HUDEP-2 (cell line): ENCODE measurements around the gene VWA3B.
"Not testable (repeated sequence)": the region's sequence is repeated elsewhere in the genome, so short reads cannot be mapped to it uniquely, and the experiment has no call there.

Source experiments
- DNase-seq, 76 experiments: peaks; one replicate each; lab custom pipeline; 2025; ENCODE audit not compliant: unreplicated experiment in 76 of 76; lab: John Stamatoyannopoulos, UW

Gene VWA3B

DNA sequence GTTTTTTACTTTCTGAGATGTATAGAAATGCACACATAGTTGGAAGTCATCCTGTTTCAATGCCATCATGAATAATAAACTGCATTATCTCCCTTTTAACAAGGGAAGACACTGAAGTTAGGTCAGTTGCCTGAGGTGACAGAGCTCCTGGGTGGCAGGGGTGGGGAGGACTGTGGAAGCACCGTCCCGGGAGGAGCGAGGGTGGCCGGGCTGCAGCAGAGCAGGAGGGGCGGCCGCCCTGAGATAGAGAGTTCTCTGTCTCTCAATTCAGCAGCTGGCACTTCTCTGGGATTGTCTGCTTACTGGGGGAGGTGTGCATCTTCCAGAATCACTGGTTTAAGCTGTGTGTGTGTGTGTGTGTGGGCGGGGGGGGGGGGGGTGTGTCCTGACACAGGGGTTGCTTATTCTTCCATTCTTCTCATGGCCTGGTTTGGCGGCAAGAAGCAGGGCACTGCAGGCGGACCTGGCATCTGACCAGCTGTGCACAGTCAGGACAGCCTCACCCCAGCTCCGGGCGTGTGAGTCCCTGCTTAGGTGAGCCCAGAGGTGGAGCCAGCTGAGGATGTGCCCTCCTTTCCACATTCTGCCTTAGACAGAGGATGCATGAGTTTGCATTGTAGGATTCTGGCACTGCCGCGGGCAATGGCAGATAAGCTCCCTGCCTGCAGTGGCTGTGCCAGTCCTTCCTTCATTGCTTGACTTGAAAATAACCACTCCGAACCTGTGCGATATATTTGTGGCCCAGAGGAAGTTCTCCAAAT, 40.4 kb downstream of the VWA3B start:
- DNase-seq = no peak

DNA sequence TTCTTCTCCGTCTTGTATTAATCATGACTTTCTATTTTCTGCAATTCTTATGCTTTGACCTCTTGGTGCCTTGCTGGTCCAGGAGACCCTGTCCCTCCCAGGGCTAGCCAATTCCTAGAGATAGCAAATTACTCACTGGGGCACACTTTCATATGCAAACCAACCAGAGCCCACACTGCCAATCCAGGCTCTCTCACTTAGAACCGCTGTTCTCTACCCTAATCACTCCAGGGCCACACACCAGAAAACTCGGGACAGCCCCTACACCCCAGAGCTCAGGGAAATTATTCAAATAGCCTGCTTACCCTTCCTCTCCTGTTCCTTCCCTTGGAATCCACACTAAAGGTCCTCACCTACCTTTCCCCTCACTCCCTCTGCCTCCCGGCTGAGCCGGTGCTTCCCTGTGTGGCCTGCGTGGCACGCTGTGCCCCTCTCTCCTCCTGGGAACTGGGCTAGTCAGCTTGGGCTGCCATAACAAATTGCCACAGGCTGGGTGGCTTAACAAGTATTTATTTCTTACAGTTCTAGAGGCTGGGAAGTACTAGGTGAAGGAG, 41.7 kb downstream of the VWA3B start:
- no peak for DNase-seq

DNA sequence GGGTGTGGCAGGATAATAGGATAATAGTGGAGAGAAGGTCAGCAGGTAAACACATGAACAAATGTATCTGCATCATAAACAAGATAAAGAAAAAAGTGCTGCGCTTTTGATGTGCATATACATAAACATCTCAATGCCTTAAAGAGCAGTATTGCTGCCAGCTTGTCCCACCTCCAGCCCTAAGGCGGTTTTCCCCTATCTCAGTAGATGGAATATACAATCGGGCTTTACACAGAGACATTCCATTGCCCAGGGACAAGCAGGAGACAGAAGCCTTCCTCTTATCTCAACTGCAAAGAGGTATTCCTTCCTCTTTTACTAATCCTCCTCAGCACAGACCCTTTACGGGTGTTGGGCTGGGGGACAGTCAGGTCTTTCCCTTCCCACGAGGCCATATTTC, 43.1 kb downstream of the VWA3B start:
- DNase-seq = not testable (repeated sequence)

DNA sequence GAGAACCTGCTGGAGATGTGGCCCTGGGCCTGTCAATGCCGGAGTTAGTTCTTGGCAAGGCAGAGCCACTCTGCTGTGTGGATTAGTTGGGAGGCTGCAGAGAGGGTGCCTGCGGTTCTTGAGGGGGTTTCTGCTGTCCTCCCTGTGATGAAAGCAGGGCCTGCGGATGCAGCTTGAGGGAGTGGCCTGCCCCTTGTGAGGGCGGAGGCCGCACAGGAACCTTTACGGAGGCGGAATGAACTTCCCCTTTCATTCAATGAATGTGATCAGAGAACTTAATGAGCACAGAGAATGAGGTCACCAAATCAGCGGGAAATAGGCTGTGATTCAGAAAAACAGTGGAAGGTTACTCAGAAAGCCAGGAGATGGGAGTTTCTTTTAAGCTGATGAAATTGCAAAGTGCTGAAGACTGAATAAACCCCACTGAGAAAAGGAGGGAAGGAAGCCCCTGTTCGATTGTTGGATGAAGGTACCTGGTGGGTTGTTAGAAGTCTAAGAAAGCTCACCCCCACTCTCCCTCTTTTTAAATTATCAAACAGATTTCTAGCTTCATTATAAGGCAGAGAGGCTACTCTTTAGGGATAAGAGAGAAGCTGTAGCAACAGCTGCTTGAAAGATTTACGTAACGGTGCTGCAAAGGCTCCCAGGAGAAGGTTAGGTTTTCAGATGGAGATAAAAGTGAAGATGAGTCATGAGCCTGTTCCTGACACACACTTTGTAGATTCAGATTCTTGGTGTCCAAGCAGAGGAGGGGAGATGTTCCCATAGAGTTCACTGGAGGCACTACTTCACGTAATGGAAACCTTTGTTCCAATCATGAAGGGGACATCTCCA, 47.4 kb downstream of the VWA3B start:
- no peak for DNase-seq

DNA sequence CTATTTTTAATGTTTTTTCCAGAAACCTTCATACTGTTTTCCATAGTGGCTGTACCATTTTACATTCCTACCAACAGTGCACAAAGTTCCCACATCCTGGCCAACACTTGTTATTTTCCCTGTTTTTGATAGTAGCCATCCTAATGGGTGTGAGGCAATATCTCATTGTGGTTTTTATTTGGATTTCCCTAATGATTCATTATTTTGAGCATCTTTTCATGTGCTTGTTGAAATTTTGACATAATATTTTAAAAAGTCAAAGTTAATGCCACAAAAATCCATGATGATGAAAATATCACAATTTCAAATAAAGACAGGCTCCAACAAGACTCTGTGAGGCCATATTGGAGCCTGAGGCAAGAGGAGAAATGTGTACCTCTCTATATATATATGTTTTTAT, 50.2 kb downstream of the VWA3B start:
- no peak for DNase-seq

DNA sequence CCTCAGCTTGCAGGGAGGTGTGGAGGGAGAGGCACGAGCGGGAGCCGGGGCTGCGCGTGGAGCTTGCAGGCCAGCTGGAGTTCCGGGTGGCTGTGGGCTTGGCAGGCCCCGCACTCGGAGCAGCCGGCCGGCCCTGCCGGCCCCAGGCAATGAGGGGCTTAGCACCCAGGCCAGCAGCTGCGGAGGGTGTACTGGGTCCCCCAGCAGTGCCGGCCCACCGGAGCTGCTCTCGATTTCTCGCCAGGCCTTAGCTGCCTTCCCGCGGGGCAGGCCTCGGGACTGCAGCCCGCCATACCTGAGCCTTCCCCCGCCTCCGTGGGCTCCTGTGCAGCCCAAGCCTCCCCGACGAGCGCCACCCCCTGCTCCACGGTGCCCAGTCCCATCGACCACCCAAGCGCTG, 52.0 kb downstream of the VWA3B start:
- DNase-seq = not testable (repeated sequence)

DNA sequence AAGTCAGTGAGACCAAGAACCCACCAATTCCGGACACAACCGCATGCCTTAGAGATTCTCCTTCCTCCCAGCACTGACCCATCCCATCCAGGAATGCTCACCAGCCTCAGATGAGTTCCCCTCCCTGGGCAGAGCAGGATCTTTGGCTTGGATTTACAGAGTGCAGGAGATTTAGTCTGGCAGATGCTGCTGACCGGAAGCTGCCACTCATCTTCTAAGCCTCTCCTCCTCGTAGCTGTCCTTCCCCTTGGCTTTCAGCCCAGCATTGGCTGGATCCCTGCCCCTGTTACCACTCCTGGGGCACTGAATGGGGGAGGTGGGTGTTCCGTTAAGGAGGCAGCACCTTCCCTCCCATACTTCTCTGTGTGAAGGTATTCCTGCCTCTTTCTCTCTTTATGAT, 53.2 kb downstream of the VWA3B start:
- no peak for DNase-seq

DNA sequence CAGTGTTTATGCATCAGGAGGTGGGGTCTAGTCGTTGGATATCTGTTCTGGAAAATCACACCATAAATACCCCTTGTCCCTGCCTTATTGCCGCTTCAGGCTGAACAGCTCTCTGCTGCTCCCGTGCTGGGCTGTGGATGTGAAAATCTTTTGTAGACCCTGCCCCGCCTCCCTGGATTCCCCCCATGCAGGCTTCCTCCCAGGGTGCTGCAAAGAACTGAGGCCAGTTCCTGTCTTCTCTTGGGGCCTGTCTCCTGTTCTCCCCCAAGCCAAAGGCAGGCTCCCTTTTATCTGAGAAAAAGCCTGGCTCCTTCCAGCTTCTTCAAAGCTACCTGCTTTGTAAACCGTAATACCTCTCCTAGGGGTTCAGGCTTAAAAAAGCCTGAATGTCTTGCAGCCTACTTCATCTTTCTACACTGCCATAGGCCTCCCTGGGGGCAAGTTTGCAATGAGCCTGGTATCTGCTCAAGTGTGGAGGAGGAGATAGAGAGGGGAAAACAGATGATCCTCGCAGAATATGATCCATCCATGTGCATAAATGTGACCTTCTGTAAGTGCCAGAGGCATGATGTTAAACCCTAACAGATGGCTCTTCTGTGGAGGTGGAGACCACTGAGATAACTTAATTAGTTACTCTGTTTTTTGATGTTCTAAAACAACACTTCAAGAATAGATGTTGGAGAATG, 55.3 kb downstream of the VWA3B start:
- DNase-seq = no peak

DNA sequence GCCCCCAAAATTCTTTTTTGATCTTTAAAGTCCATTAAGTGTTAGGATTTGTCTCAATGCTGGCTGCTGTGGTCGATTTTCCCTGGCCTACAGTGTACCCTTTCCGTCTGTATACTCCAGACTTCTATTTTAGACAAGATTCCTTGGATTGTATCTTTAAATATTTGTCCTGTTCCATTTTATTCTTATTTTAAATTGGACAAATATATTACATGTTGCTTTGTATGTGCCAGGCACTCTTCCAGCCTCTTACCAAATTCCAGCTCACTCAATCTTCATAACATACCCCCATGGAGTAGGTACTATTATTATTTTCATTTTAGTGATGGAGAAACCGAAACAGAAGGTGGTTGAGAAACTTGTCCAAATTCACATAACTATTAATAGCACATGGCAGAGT, 58.1 kb downstream of the VWA3B start:
- DNase-seq = no peak

DNA sequence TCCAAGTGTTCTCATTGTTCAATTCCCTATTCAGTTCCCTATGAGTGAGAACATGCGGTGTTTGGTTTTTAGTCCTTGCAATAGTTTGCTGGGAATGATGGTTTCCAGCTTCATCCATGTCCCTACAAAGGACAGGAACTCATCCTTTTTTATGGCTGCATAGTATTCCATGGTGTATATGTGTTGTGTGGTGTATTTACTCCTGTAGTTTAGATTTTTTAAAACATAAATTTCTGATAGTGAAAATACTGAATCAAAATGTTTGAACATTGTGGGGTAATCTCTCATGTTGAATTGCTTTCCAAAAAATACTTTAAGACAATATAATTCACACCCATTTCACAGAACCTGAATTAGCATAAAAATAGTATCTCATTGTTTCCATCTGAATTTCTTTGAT, 60.9 kb downstream of the VWA3B start:
- not testable (repeated sequence) for DNase-seq

DNA sequence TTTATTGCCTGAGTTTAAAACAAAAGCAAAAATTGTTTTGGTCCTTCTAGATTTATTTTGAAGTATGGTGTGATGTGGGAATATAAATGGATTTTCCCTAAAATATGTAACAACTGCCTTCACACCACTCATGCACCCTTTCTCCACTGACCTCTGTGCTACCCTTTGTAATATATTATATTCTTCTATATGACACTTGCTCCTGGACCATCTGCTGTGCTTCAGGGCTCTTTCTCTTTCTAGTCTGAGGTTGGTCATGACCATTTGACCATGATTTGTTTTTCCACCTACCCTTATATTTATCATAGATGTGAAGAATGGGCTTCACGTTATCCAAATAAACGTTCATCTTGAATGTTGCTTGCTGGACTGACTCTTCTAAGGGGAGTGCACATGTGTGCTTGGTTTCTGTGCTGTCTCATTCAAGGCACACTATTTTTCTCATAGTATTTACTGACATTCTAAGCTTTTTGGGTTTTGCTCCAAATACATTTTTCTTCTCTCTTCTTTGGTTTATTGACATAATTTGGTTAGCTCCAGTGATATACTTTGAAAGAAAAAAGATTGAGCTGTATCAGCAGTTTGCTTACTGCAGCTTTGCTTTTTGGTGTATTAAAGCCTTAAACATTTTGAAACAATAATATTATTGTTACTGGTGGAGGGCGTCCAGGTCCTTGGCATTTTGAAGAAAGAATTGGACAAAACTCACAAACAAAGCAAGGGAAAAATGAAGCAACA, 61.8 kb downstream of the VWA3B start:
- no peak for DNase-seq

DNA sequence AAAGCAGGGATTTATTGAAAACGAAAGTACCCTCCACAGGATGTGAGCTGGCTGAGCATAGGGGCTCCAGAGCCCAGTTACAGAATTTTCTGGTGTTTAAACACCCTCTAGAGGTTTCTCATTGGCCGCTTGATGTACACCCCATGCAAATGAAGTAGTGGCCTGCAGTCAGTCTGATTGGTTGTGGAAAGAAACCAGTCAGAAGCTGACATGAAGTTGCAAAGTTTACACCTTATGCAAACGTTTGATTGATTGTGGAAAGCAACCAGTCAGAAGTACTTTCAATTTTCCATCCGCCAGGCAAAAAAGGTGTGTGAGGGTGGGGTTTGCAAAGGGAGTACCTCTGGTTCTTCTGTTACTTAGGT, 62.3 kb downstream of the VWA3B start:
- DNase-seq = peak in 2 of 76 experiments; percentile 1 to 3

DNA sequence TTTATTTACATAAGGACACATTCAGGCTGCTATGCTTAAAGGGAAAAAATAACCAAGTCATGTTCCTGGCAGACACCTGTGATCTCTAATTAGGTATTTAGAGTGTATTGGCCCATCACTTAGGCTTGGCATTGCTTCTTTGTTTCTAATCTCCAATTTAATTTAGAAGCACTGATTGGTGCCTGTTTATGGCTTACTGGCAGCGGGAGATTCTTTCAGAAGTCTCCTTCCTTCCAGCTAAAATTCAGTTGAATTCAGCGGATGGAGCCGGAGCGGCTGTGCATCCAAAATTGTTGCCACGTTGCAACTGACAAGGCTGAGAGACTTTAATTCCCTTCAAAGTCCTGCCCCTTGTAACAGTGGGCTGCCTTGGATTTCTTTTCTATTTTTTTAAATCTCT, 66.5 kb downstream of the VWA3B start:
- DNase-seq = no peak

DNA sequence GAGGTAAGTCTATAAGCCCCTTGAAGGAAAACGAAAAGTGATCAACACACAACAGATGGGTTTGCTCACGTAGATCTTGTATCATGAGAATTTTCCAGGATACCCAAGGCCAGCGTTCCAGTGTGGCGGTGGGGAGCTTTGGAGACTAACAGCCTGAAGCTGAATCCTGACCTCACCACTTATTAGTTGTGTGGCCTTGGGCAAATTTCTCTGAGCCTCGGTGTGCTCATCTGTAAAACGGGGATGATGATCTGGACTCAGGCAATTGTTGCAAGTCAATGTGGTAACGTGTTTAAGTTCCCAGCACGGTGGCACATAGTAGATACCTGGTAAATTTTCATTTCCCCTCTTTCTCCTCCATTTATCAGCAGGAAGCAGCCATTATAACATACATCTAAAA, 68.3 kb downstream of the VWA3B start:
- DNase-seq = no peak

DNA sequence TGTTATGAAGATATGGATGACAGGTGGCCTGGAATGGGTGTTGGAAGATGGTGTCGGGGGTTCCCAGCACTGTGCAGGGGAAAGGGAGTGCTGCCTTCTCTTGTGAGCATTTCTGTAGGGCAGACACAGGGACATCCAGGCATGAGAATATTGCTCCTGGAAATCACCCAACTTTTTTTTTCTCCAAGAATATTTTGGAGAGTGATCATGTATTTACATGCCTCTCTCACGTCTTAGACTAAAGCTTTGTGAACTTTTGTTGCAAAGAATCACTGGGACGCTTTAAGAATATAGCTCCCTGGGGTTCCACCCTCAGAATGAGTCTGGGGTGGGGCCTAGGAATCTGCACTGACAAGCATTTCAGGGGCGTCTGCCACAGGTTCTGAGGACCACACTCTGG, 68.7 kb downstream of the VWA3B start:
- DNase-seq = no peak

DNA sequence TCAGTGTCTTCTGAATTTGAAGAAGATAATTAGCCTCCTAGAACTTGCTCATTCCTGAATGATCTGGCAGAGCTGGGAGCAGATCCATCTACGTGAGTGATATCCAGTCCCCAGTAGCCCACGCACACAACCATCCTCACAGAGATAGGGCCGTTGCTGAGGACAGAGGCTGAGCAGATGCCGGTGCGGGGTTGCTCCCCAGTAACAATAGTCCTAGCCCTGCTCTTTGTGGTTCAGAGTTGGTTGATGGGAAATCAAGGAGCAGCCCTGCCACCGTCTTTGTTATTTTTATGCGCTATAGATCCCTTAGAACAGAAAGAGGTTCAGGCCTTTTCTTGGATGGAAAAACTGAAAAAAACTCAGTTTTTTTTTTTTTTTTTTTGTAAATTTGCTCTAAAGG, 69.3 kb downstream of the VWA3B start:
- no peak for DNase-seq

DNA sequence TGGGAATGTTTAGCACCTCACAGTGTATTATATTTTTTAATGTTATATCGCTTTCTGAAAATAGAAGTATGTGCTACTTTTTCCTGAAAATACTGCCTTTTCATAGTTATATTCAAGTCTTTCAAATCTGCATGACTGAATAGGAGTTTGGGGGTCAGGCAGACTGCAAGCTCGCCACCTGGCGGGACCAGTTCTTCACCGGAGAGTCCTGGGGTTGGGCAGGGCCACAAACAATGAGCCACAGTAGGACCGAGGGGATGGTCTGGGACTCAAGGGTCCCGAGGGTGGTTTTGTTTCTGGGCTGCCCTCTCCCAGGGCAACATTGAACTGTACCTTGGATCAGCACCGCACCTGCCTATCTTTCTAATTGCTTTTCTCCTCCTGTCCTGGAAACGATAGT, 70.6 kb downstream of the VWA3B start:
- peak in 3 of 76 experiments; percentile 1 to 12 (median 4) for DNase-seq

DNA sequence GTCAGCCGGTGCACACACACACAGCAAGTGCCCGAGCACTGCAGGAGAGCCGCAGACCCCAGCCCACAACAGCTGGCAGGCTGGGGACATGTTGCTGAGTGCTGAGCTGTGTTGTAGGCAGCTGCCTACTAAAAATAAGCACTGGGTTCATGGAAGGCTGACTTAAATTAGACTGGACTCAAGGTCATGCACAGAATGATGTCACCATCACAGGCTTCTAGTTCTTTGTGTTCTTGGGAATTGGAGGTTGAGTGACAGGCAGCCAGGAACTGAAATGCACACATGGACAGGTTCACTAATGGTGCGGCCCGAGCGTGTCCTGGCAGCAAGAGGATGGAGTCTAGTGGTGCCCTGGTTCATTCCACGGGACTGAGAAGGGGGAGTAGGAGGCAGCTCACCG, 71.3 kb downstream of the VWA3B start:
- DNase-seq = no peak

DNA sequence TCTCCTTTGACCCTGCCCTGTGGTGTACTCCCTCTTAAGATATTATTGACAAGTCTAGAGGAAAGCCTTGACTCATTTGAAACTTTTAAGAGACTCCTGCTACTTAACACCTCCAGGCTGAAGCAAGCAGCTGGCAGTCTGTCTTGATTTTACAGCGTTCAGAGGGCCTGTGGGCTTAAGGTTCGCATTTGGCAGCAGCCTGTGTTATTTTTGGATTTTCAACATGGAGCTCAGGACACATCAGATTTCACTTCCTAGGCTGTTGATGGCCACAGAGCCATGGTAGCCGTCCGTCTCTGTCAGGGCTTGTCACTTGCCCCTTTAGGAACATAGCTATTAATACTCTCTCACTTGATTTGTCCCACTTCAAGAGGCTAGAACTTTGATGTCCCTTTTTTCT, 73.6 kb downstream of the VWA3B start:
- DNase-seq = no peak

DNA sequence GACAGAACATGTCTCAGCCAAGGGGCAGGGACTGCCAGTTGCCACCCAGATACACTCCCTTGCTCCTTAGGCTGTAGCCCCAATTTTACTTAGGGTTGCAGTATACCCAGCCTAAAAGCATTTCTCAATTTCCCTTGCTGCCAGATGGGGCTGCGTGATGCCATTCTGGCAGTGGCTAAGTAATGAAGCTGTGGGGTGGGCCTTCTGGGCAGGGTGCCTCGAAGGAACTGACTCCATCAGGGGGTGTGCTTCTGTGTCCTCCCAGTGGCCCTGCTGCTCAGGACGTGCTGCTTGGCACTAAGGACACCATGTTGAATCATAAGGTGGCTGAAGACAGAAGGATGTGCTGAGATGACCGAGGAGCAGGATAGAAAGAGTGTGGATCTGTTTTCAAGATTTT, 74.2 kb downstream of the VWA3B start:
- no peak for DNase-seq

DNA sequence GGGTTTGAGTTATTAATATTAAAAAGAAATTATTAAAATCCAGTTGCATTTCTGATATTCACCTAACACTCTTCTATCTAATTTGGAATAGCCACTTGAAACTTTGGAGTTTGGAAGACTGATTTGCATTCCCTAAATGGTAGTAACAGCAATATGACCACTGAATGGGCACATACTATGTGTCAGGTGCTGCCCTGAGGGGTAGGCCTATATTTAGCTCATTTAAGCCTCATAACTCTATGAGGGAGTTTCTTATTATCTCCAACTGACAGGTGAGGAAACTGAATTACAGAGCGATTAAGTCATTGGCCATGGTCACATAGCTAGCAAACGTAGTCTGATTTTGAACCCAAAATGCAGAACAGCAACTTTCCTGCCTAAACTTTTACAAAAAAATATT, 77.3 kb downstream of the VWA3B start:
- DNase-seq = no peak
